Mesendoderm (in vitro differentiated cells): ENCODE data around the gene TCP11L1.
"Not testable (repeated sequence)": the region's sequence is repeated elsewhere in the genome, so short reads cannot be mapped to it uniquely, and the experiment has no call there.

Experiments
- DNase-seq: peaks from one replicate; pipeline ENCODE4 v3.0.0; 2013
- H2AK5ac ChIP-seq: 2 replicates; pipeline ENCODE4 v1.6.1; 2013; ENCODE audit warnings: low read length, inconsistent platforms
- H2BK120ac ChIP-seq: 2 replicates; pipeline ENCODE4 v1.6.1; 2013; ENCODE audit warnings: low read depth, mild to moderate bottlenecking, low read length, moderate library complexity, mixed read lengths
- H2BK15ac ChIP-seq: replicated peaks from 2 replicates; pipeline ENCODE4 v1.6.1; 2013; ENCODE audit warnings: low read depth, mild to moderate bottlenecking, moderate library complexity
- H2BK5ac ChIP-seq: 2 replicates; pipeline ENCODE4 v1.6.1; 2013; ENCODE audit warnings: low read length, inconsistent platforms
- H3K18ac ChIP-seq: 2 replicates; pipeline ENCODE4 v1.6.1; 2013; ENCODE audit warnings: mild to moderate bottlenecking, low read length, mixed read lengths
- H3K23ac ChIP-seq: one replicate; pipeline ENCODE4 v1.6.1; 2013; ENCODE audit warnings: low read length
- H3K27ac ChIP-seq: 2 replicates; pipeline ENCODE4 v1.5.1; 2013; ENCODE audit warnings: low read depth, mild to moderate bottlenecking, inconsistent platforms, low read length, moderate library complexity
- H3K27me3 ChIP-seq: 2 replicates; pipeline ENCODE4 v1.6.1; 2013; ENCODE audit warnings: low read length, control low read depth, mild to moderate bottlenecking, inconsistent platforms; ENCODE audit not compliant: insufficient read depth, poor library complexity
- H3K36me3 ChIP-seq: 2 replicates; pipeline ENCODE4 v1.6.1; 2013; ENCODE audit warnings: low read length, inconsistent platforms; ENCODE audit not compliant: control insufficient read depth, insufficient read depth
- H3K4ac ChIP-seq: one replicate; pipeline ENCODE4 v1.6.1; 2013; ENCODE audit warnings: low read depth, mild to moderate bottlenecking, low read length, moderate library complexity
- H3K4me1 ChIP-seq: 2 replicates; pipeline ENCODE4 v1.6.1; 2013; ENCODE audit warnings: low read depth, low read length, inconsistent platforms; ENCODE audit not compliant: control insufficient read depth
- H3K4me2 ChIP-seq: 2 replicates; pipeline ENCODE4 v1.6.1; 2013; ENCODE audit warnings: low read length
- H3K4me3 ChIP-seq: 2 replicates; pipeline ENCODE4 v1.5.1; 2013; ENCODE audit warnings: mild to moderate bottlenecking, low read length
- H3K56ac ChIP-seq: one replicate; pipeline ENCODE4 v1.6.1; 2013; ENCODE audit warnings: low read length
- H3K79me1 ChIP-seq: 2 replicates; pipeline ENCODE4 v1.6.1; 2013; ENCODE audit warnings: low read length, inconsistent platforms
- H3K79me2 ChIP-seq: 2 replicates; pipeline ENCODE4 v1.6.1; 2013; ENCODE audit warnings: mild to moderate bottlenecking, low read length; ENCODE audit not compliant: control insufficient read depth, insufficient read depth
- H3K9ac ChIP-seq: 2 replicates; pipeline ENCODE4 v1.6.1; 2013; ENCODE audit warnings: low read length, inconsistent platforms
- H4K5ac ChIP-seq: one replicate; pipeline ENCODE4 v1.6.1; 2013; ENCODE audit warnings: low read length
- H4K8ac ChIP-seq: one replicate; pipeline ENCODE4 v1.6.1; 2013; ENCODE audit warnings: low read depth, mild to moderate bottlenecking, control low read depth, low read length, moderate library complexity
- WGBS: extraction: QIAGEN DNeasy Blood & Tissue Kit; methylation state at CpG from one replicate; pipeline ENCODE4 v1.1.7; 2013; ENCODE audit warnings: low lambda C conversion rate, missing lambda C conversion rate; ENCODE audit not compliant: insufficient coverage; ENCODE audit errors: extremely low coverage; 5-methylcytosine and 5-hydroxymethylcytosine counted together

The TCP11L1 gene

GRCh38 chr11:33029218-33029617, 10.2 kb upstream of the TCP11L1 start:
- H3K23ac ChIP-seq, H3K27ac ChIP-seq, H3K4me1 ChIP-seq, H3K4me2 ChIP-seq, DNase-seq, H3K4ac ChIP-seq, H2BK5ac ChIP-seq, H4K5ac ChIP-seq, H3K4me3 ChIP-seq, H3K79me1 ChIP-seq, H3K36me3 ChIP-seq, H2BK15ac ChIP-seq, H3K79me2 ChIP-seq, H2AK5ac ChIP-seq, H4K8ac ChIP-seq, H2BK120ac ChIP-seq, H3K18ac ChIP-seq, H3K9ac ChIP-seq, H3K56ac ChIP-seq, H3K27me3 ChIP-seq: not testable (repeated sequence)
- WGBS, result no CpG with 5 or more reads among the region's 6 CpGs

DNA sequence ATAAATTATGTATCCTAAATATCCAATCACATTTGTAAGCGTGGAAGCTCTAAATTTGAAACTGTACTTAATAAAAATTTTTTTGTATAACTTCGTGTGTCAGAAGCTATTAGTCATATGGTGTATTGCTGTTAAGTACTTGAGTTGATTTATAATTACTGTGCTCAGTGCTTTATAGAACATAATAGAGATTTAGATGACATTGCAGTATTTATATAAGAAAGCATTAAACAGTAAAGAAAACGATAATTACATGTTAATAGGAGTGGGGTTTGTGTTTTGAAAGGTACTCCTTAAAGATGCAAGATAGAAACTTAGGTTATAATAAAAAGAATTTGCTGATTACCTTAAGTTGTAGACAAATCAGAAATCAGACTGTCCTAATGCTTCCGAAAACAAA, 5.9 kb upstream of the TCP11L1 start:
- Histone ChIP-seq H3K79me1 (no peaks in the 10 kb centered on the region), H3K36me3 (no peaks in the 10 kb centered on the region), H3K56ac (no peak overlapping the region), H3K79me2 (no peaks in the 10 kb centered on the region), H4K8ac (no peak overlapping the region), H3K27me3 (no peaks in the 10 kb centered on the region), H2BK5ac (no peak overlapping the region), H3K4ac (no peak overlapping the region), H3K9ac (no peak overlapping the region), H3K4me3 (no peak overlapping the region), H4K5ac (no peak overlapping the region), H2AK5ac (no peak overlapping the region), H3K23ac (no peak overlapping the region), H3K4me2 (no peak overlapping the region), H3K27ac (no peak overlapping the region), H3K4me1 (no peaks in the 10 kb centered on the region), H3K18ac (no peak overlapping the region), H2BK15ac (no peak overlapping the region), H2BK120ac (no peak overlapping the region)
- no CpG with 5 or more reads among the region's 4 CpGs for WGBS
- DNase-seq, result no peak

- Histone ChIP-seq H3K4me3 (no peak overlapping the region), H3K79me2 (no peaks in the 10 kb centered on the region), H2BK15ac (no peak overlapping the region), H2BK120ac (no peak overlapping the region), H2AK5ac (no peak overlapping the region), H2BK5ac (no peak overlapping the region), H4K8ac (no peak overlapping the region), H3K27me3 (no peaks in the 10 kb centered on the region), H3K4me2 (no peak overlapping the region), H3K79me1 (no peaks in the 10 kb centered on the region), H3K18ac (no peak overlapping the region), H3K36me3 (no peaks in the 10 kb centered on the region), H3K56ac (no peak overlapping the region), H3K9ac (no peak overlapping the region), H3K4ac (no peak overlapping the region), H3K4me1 (no peaks in the 10 kb centered on the region), H3K23ac (no peak overlapping the region), H4K5ac (no peak overlapping the region), H3K27ac (no peak overlapping the region)
- no CpG with 5 or more reads among the region's 1 CpG for WGBS
- no peak for DNase-seq
Measured at GRCh38 chr11:33035011-33035410, 4.4 kb upstream of the TCP11L1 start.

- no peaks in the 10 kb centered on the region for H3K27me3 ChIP-seq
- H3K56ac ChIP-seq, result peak overlapping the region; percentile 96
- peak overlapping the region; percentile 56 for H2BK120ac ChIP-seq
- peak; percentile 34 for DNase-seq
- WGBS, result no CpG with 5 or more reads among the region's 30 CpGs
- no peaks in the 10 kb centered on the region for H3K79me1 ChIP-seq
- H3K4me1 ChIP-seq, result no peaks in the 10 kb centered on the region
- peak overlapping the region; percentile 90 for H3K4me3 ChIP-seq
- no peaks in the 10 kb centered on the region for H3K79me2 ChIP-seq
- peak overlapping the region; percentile 94 for H3K23ac ChIP-seq
- peak overlapping the region; percentile 93 for H4K8ac ChIP-seq
- peak overlapping the region; percentile 63 for H3K18ac ChIP-seq
- peak overlapping the region; percentile 59 for H2AK5ac ChIP-seq
- H3K9ac ChIP-seq, result peak overlapping the region; percentile 86
- no peak overlapping the region for H2BK15ac ChIP-seq
- H3K36me3 ChIP-seq, result peaks cover 2% of the 10 kb centered on the region
- H3K4me2 ChIP-seq, result peak overlapping the region; percentile 92
- H3K27ac ChIP-seq, result peak overlapping the region; percentile 87
- H3K4ac ChIP-seq, result no peak overlapping the region
- no peak overlapping the region for H4K5ac ChIP-seq
- peak overlapping the region; percentile 6 for H2BK5ac ChIP-seq
Measured at GRCh38 chr11:33040033-33040861, 875 bp downstream of the TCP11L1 start.

GRCh38 chr11:33040862-33041453, 1.6 kb downstream of the TCP11L1 start:
- H3K27ac ChIP-seq, result peak overlapping the region; percentile 87
- DNase-seq, result peak; percentile 64
- H2BK5ac ChIP-seq, result no peak overlapping the region
- H4K5ac ChIP-seq, result no peak overlapping the region
- H3K4me3 ChIP-seq, result no peak overlapping the region
- no peak overlapping the region for H4K8ac ChIP-seq
- H3K36me3 ChIP-seq, result peaks cover 2% of the 10 kb centered on the region
- H2BK15ac ChIP-seq, result no peak overlapping the region
- H3K4me1 ChIP-seq, result no peaks in the 10 kb centered on the region
- no peak overlapping the region for H3K4ac ChIP-seq
- H3K23ac ChIP-seq, result no peak overlapping the region
- H3K79me2 ChIP-seq, result no peaks in the 10 kb centered on the region
- H3K4me2 ChIP-seq, result no peak overlapping the region
- H3K18ac ChIP-seq, result no peak overlapping the region
- H3K9ac ChIP-seq, result peak overlapping the region; percentile 86
- H2AK5ac ChIP-seq, result no peak overlapping the region
- H3K79me1 ChIP-seq, result no peaks in the 10 kb centered on the region
- no peaks in the 10 kb centered on the region for H3K27me3 ChIP-seq
- no CpG with 5 or more reads among the region's 5 CpGs for WGBS
- peak overlapping the region; percentile 56 for H2BK120ac ChIP-seq
- no peak overlapping the region for H3K56ac ChIP-seq
